ENCODE measurements around the gene KIF26A. TPM values are rescaled to one million over a fixed set of nuclear protein-coding genes. Genes with fewer than 3 reads are reported as not detected.
"Not testable (repeated sequence)": the region's sequence is repeated elsewhere in the genome, so short reads cannot be mapped to it uniquely, and the experiment has no call there.

Gene KIF26A
- total RNA-seq, 2 experiments from 2014 or later = 0.89 to 0.94 TPM

DNA sequence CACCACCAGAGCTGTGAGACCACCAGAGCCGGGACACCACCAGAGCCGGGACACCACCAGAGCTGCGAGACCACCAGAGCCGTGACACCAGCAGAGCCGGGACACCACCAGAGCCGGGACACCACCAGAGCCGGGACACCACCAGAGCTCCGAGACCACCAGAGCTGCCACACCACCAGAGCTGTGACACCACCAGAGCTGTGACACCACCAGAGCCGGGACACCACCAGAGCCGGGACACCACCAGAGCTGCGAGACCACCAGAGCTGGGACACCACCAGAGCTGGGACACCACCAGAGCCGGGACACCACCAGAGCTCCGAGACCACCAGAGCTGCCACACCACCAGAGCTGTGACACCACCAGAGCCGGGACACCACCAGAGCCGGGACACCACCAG lies 70.7 kb downstream of the KIF26A start:
- not testable (repeated sequence) for H3K36me3 Mint-ChIP-seq, DNase-seq, H3K27ac Mint-ChIP-seq, H3K4me3 Mint-ChIP-seq, H3K4me1 Mint-ChIP-seq, H3K9me3 Mint-ChIP-seq
- H3K27me3 Mint-ChIP-seq = peaks cover 12% of the 10 kb centered on the region

DNA sequence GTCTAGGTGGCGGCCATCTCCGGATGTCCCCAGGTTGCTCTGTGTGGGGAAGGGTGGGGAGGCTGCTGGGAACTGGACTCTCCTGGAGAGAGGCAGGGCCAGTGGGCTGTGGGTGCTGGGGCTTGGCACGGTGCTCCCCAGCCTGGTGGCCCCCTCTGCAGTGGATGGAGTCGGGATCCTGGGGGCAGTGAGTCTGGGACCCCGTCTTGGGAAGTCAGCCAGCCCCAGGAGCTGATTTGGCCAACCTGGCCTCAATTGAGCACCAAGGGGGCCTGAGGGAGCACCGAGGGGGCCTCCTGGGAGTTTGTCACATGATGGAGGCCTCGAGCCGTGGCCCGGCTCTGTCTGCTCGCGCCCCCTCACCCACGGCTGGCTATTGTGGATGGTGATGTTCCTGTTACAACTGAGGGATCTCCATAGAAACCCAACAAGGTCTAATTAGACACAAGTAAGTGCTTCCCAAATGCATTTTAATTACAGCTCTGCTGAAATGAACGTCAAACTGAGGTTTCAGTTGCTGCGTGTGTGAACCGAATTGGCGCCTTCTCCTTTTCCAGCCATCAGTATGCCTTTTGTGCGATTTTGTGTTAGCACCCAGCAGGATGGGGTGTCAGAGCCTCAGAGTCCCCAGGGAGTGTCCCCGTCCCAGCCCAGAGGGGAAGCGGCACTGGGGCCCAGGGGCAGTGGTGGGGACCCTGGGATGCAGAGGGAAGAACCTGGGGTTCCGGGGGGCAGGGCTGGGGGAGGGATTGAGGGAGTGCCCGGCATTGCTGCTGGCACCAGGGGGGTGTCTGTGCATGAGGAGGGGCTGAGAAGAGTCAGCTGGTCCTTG lies 71.8 kb downstream of the KIF26A start:
- H3K27ac Mint-ChIP-seq = no peak overlapping the region
- H3K27me3 Mint-ChIP-seq = peaks cover 12% of the 10 kb centered on the region
- no peaks in the 10 kb centered on the region for H3K4me1 Mint-ChIP-seq
- no peak for DNase-seq
- no peaks in the 10 kb centered on the region for H3K36me3 Mint-ChIP-seq
- no peak overlapping the region for H3K4me3 Mint-ChIP-seq
- H3K9me3 Mint-ChIP-seq = no peaks in the 10 kb centered on the region

DNA sequence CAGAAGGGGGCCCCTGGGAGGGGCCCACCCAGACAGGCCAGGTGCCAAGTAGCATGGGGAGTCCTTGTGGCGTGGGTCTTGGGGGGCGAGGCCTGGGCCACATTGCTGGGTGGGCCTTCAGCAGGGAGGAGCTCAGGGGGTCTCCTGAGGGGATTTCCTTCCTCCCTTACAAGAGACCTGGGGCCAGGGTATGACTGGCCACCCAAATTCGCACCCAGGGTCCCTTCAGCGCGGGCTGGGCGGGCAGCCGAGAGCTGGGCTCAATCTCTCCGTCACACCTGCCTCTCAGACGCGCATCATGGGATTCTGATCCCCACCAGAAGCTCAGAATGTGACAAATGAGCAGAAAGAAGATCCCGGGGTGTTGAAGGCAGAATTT lies 72.4 kb downstream of the KIF26A start:
- Mint-ChIP-seq H3K27ac (no peak overlapping the region), H3K4me1 (no peaks in the 10 kb centered on the region), H3K9me3 (no peaks in the 10 kb centered on the region), H3K36me3 (no peaks in the 10 kb centered on the region), H3K4me3 (no peak overlapping the region), H3K27me3 (peaks cover 12% of the 10 kb centered on the region)
- DNase-seq = no peak

DNA sequence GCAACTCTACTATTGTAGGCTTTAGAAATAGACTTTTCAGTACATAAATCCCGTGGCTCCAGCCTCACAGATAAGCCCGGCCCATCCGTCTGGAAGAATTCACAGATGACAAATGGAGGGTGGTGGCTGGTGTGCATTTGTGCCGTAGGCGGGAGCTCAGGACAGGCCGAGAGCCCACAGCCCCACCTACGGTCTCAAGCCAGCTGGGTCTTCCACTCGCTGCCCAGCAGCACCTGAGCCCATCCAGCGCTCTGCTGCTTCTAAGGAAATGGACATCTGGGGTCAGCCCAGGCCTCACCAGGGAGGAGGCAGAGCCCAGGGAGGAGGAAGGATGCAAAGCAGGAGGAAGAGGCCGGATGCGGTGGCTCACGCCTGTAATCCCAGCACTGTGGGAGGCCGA lies 72.8 kb downstream of the KIF26A start:
- Mint-ChIP-seq H3K4me3 (no peak overlapping the region), H3K27ac (no peak overlapping the region), H3K4me1 (no peaks in the 10 kb centered on the region), H3K27me3 (peaks cover 12% of the 10 kb centered on the region), H3K36me3 (no peaks in the 10 kb centered on the region), H3K9me3 (no peaks in the 10 kb centered on the region)
- no peak for DNase-seq

DNA sequence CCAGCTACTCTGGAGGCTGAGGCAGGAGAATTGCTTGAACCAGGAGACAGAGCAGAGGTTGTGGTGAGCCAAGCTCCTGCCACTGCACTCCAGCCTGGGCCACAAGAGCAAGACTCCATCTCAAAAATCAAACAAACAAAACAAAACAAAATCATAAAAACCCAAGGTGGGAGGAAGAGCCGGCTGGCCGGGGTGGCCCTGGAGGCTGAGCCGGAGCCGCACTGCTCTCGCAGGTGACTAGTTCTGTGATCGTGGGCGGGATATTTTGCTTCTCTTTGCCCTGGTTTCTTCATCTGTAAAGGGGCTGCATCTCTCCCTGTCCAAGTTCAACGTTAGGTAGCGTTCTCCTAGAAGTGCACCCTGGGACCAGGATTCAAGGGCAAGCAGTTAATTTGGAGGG lies 73.4 kb downstream of the KIF26A start:
- H3K36me3 Mint-ChIP-seq = no peaks in the 10 kb centered on the region
- H3K27me3 Mint-ChIP-seq = peaks cover 12% of the 10 kb centered on the region
- H3K9me3 Mint-ChIP-seq = no peaks in the 10 kb centered on the region
- no peak overlapping the region for H3K27ac Mint-ChIP-seq
- no peak for DNase-seq
- H3K4me1 Mint-ChIP-seq = no peaks in the 10 kb centered on the region
- no peak overlapping the region for H3K4me3 Mint-ChIP-seq

DNA sequence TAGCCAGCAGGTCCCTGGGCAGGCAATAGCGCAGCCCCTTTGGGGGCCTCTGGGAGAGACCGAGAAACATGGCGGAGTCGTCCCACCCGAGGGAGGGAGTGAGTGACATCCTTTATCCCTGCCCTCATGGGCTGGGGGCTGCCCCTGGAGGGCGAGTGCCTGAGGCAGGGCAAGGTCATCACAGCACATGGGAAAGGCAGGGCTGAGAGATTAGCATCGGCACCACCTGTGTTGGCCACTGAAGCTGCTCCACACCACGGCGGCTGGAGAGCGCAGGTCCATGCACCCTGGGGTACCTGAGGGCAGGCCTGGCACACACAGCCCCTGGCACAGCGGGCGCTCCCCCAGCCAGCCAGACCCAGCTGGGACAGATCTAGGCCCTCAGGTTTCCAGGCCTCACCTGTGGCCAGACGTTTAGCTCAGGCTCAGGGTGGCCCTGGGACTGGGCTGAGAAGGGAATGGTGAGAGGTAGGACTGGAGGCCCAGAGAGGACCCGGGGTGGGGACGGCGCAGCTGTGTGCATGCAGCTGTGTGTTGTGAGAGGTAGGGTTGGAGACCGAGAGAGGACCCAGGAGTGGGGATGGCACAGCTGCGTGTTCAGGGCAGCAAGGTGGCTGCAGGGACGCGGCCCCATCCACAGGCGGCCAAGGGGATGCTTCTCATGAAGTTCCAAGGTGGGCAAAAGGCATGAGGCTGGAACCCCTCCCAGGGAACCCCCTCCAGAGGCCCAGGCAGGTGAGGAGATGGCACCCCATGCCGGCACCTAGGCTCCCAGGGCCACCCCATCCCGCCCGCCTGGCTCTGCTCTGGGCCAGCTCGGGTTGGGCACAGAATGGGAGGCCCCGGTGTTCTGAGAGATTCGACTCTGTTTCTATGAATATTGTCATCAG lies 74.1 kb downstream of the KIF26A start:
- no peaks in the 10 kb centered on the region for H3K36me3 Mint-ChIP-seq
- no peak for DNase-seq
- no peak overlapping the region for H3K27ac Mint-ChIP-seq
- H3K4me3 Mint-ChIP-seq = no peak overlapping the region
- H3K9me3 Mint-ChIP-seq = no peaks in the 10 kb centered on the region
- no peaks in the 10 kb centered on the region for H3K4me1 Mint-ChIP-seq
- peaks cover 12% of the 10 kb centered on the region for H3K27me3 Mint-ChIP-seq

DNA sequence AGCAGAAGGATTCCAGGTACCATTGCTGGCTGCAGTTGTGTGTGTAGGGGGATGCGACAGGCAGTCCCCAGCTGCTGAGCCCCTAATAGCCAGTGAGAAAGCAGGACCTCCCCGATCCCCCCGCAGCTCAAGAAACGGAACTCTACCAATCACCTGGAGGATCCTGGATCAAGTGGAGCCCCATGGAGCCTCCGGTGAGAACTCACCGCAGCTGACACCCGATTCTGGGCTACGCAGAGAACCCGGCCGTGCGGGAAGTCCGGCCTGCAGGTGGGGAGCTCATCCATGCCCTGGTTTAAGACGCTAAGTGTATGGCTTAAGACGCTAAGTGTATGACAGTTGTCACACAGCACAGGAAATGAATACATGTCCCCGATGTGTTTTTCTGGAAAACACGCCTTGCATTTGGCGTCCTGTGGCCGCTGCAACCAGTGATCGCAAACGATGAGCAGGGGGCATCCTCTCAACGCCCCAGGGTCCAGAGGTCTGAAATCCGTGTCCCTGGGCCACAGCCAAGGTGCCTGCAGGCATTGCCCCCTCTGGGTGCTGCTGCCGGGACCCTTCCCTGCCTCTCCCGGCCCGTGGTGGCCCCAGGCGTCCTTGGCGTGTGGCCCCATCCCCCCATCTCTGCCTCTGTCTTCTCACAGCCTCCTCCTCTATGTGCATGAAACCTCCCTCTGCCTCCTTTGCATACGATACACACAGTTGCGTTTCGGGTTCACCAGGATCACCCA lies 75.1 kb downstream of the KIF26A start:
- no peaks in the 10 kb centered on the region for H3K36me3 Mint-ChIP-seq
- peaks cover 12% of the 10 kb centered on the region for H3K27me3 Mint-ChIP-seq
- no peaks in the 10 kb centered on the region for H3K9me3 Mint-ChIP-seq
- H3K27ac Mint-ChIP-seq = no peak overlapping the region
- no peak for DNase-seq
- no peak overlapping the region for H3K4me3 Mint-ChIP-seq
- H3K4me1 Mint-ChIP-seq = no peaks in the 10 kb centered on the region

DNA sequence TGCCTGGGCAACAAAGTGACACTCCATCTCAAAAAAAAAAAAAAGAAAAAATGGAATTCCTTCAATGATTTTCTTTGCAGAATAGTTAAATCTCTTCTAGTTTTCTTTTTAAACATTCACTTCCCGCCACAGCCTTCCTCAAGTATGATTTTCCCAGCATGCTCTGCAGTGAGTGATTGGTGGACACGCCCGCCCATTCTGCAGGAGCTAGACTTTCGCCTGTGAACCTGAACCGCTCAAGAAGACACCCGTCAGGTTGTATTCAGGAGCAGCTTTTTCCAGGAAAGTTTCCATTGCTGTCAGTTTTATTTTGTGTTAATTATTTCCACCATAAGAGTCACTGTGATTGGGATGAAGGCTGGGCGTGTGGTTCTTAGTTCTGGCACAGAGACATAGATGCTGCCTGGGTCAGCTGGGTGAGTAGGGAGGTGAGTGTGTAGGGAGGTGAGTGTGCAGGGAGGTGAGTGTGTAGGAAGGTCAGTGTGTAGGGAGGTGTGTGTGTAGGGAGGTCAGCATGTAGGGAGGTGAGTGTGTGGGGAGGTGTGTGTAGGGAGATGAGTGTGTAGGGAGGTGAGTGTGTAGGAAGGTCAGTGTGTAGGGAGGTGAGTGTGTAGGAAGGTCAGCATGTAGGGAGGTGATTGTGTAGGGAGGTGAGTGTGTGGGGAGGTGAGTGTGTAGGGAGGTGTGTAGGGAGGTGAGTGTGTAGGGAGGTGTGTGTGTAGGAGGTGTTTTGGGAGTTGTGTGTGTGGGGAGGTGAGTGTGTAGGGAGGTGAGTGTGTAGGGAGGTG lies 76.2 kb downstream of the KIF26A start:
- H3K27me3 Mint-ChIP-seq = peaks cover 12% of the 10 kb centered on the region
- H3K27ac Mint-ChIP-seq = no peak overlapping the region
- H3K4me1 Mint-ChIP-seq = no peaks in the 10 kb centered on the region
- no peaks in the 10 kb centered on the region for H3K9me3 Mint-ChIP-seq
- DNase-seq = no peak
- H3K36me3 Mint-ChIP-seq = no peaks in the 10 kb centered on the region
- H3K4me3 Mint-ChIP-seq = no peak overlapping the region

DNA sequence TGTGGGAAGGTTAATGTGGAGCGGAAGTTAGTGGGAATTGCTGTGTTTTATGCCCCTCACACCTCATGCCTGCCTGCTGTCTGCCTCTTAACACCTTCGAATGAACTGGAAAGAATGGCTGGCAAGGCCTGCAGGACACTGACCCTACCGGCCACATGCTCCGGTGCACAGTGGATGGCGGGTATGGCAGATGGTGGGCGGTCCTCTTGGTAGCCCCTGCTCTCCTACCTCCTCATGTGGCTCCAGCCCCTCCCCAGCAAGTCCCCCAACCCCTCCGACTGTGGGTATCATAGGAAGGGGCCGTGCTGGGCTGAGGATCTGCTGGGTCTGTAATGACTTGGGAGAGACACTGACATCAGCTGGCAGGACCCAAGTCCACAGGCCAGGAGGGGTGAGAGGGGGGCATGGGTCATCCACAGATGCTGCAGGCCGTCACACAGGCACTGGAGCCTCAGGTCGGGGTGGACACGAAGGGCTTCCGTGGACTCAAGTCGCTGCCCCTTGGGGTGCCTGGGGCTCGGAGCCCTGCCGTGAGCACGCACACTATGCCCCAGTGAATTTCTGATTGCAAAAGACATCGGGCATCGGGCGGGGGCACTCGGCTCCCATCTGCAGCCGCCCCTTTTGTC lies 77.4 kb downstream of the KIF26A start:
- no peaks in the 10 kb centered on the region for H3K4me1 Mint-ChIP-seq
- H3K9me3 Mint-ChIP-seq = no peaks in the 10 kb centered on the region
- no peaks in the 10 kb centered on the region for H3K36me3 Mint-ChIP-seq
- no peak overlapping the region for H3K27ac Mint-ChIP-seq
- H3K27me3 Mint-ChIP-seq = peaks cover 21% of the 10 kb centered on the region
- H3K4me3 Mint-ChIP-seq = no peak overlapping the region
- no peak for DNase-seq

DNA sequence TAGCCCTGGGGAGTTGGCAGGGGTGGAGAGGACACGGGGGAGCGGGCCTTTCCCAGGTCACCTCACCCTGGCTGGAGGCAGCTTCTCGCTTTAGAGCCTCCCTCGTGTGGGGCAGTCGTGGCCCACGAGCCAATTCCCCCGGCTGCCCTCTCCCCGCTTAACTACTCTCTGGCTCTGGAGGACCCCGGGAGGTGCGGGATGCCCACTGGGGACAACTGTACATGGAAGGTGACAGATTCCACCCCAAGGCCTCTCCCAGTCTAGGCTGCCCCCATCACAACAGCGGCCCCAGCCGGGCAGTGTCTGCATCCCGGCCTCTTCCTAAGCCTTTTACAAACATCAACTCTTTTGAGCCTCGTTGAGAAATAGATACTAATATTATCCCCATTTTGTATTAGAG lies 78.1 kb downstream of the KIF26A start:
- H3K4me1 Mint-ChIP-seq = no peaks in the 10 kb centered on the region
- H3K27me3 Mint-ChIP-seq = peaks cover 19% of the 10 kb centered on the region
- H3K4me3 Mint-ChIP-seq = no peak overlapping the region
- no peaks in the 10 kb centered on the region for H3K36me3 Mint-ChIP-seq
- no peak overlapping the region for H3K27ac Mint-ChIP-seq
- DNase-seq = no peak
- H3K9me3 Mint-ChIP-seq = no peaks in the 10 kb centered on the region

DNA sequence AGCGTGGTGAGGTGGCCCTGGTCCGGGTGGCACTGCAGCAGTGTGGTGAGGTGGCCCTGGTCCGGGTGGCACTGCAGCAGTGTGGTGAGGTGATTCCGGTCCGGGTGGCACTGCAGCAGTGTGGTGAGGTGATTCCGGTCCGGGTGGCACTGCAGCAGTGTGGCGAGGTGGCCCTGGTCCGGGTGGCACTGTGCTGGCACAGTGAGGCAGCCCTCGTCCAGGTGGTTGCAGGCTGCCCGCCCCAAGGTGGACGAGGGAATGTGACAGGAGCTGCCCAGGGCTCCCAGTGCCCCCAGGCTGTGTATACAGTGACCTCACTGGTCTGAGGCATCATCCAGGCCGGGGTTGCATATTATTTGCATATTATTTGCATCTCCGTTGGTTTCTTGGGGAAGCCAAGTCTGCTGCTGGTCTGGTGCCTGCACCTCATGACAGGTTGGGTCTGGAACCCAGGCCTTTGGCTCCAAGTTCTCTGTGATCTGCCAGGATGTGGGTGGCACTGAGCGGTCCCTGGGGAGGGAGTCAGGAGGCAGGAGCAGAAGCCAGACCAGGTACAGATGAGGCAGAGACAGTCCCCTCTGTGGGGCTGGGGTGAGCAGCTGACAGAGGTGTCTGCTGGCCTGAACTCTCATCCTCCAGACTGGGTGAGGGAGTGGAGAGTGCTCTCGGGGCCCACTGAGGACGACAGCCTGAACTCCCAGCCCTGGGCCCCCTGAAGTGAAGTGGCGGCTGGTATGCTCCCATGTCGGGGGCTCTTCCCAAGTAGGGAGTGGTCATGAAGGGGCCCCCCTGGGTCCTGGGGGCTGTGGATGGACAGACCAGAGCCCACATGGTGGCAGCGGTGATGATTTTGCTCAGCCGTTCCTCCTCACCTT lies 79.3 kb downstream of the KIF26A start:
- Mint-ChIP-seq H3K36me3 (no peaks in the 10 kb centered on the region), H3K27me3 (peaks cover 25% of the 10 kb centered on the region), H3K9me3 (no peaks in the 10 kb centered on the region), H3K4me1 (no peaks in the 10 kb centered on the region), H3K4me3 (no peak overlapping the region), H3K27ac (no peak overlapping the region)
- DNase-seq = no peak

DNA sequence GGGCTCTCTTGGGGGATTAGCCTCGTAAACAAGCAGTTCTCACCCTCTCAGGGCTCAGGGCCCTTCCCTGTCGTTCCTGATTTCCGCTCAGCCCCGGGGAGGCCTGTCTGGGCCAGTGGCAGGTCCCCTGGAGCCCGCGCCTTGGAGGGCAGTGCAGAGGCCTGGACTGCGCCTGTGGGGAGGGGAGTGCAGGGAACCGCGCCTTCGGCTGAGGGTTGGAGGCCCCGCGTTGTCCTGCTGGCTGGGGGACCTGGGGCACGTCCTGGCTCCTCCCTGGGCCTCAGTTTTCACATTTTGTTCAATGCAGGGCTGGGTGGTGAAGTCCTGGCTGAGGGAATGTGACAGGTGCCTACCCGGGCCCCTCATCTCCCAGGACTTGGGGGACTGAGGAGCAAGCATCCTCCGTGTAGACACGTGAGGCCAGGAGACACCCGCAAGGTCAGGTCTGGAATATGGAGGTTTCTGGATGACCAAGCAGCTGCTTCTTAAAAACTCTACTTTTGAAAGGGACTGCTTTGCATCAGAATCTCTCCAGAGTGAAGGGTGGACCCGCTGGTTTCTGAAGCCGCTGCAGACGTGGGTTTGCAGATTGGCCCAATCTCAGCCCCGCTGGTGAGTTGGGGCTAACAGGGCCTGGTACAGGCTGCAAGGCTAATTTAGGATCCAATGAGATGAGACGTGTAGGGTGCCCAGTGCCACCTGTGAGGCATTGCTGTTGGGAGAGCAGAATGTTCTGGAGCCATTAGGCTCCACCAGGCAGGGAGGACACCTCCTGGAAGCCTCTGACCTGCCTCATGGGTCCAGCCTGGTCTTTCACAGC lies 80.2 kb downstream of the KIF26A start:
- H3K4me3 Mint-ChIP-seq = no peak overlapping the region
- no peak overlapping the region for H3K27ac Mint-ChIP-seq
- H3K9me3 Mint-ChIP-seq = no peaks in the 10 kb centered on the region
- peaks cover 23% of the 10 kb centered on the region for H3K27me3 Mint-ChIP-seq
- H3K36me3 Mint-ChIP-seq = no peaks in the 10 kb centered on the region
- DNase-seq = no peak
- H3K4me1 Mint-ChIP-seq = peaks cover 3% of the 10 kb centered on the region

DNA sequence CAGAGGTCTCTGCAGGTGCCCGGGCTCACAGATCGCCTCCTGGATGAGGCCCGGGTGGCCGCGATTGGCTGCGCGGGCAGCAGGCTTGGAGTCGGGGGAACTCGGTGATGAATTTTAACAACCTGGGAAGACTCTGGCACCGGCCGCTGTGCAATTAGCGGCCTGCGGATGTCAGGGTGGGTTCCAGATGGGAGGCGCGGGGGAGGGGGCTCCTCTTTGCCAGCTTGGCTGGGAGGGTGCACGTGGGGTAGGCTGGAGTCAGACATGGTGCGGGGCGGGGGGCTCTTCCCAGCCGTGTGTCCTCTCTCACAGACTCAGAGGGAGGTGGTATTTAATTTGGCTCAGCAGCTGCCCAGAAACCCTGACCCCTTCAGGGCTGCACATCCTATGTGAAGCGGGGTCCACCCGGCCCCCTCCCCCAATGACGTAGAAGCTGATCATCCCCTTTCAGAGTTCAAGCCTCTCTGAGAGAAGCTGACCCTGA lies 81.4 kb downstream of the KIF26A start:
- H3K4me3 Mint-ChIP-seq = no peak overlapping the region
- no peaks in the 10 kb centered on the region for H3K36me3 Mint-ChIP-seq

More for the DNA sequence above, 81.4 kb downstream of the KIF26A start:
- peaks cover 11% of the 10 kb centered on the region for H3K4me1 Mint-ChIP-seq
- H3K9me3 Mint-ChIP-seq = no peaks in the 10 kb centered on the region
- peaks cover 34% of the 10 kb centered on the region for H3K27me3 Mint-ChIP-seq
- no peak for DNase-seq
- H3K27ac Mint-ChIP-seq = no peak overlapping the region
